ENCODE measurements around the gene GPR137. TPM values are rescaled to one million over a fixed set of nuclear protein-coding genes. Genes with fewer than 3 reads are reported as not detected.
"Not testable (repeated sequence)": the region's sequence is repeated elsewhere in the genome, so short reads cannot be mapped to it uniquely, and the experiment has no call there.

Gene GPR137
- total RNA-seq, 3 donors from 2014 or later (not counting 1 experiment from before 2014, with no cell fraction given): 29.1 to 61.3 (median 34.4) TPM

DNA sequence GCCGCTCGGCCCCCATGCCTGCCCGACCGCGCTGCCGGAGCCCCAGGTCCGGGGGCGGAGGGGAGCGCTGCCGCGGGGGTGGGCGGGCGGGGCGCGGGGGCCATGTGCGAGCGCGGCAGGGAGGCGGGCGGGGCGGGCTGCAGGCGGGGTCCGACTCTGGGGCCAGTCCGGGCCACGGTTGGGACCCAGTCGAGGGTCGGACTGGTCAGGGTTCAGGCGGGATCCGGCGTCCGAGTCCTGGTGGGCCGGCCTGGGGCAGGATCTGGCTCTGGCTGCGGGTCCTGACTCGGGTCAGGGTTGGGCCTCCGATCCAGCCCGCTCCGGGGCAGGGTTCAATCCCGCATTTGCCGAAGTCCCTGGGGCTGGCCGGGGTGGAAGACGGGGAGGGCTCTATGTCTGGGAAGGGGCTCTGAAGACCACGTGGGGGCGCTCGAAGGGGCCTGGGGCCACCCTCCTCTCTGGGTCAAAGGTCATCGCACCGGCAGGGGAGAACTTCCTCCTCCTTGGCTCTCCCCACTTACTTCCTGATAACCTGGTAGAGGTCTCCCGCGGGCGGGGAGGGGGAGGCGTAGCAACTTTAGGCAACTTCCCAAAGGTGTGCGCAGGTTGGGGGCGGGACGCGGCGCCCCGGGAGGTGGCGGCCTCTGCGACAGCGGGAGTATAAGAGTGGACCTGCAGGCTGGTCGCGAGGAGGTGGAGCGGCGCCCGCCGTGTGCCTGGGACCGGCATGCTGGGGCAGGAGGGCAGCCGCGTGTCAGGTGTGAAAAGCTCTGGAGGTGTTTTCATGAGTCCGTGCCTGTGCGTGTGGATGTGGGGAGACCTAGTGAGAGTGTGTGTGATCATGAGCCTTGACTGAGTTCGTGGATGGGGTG lies 20.3 kb downstream of the GPR137 start:
- Mint-ChIP-seq H3K4me3 (peak overlapping the region; percentile 96), H3K9me3 (no peaks in the 10 kb centered on the region), H3K4me1 (peaks cover 16 to 25% of the 10 kb centered on the region in 2 donors), H3K36me3 (no peaks in the 10 kb centered on the region), H3K27ac (peak overlapping the region; percentile 91 to 97), H3K27me3 (ENCODE audit: low read depth in 2 of 2) (peaks cover under 1 to 5% of the 10 kb centered on the region in 2 donors)
- DNase-seq (peak in 1 of 2 donors; percentile 79), ATAC-seq (peak; percentile 4 to 11 (median 5))
- H3K27ac ChIP-seq (ENCODE audit: low read length): peak overlapping the region; percentile 69
- H3K27me3 ChIP-seq (ENCODE audit: control insufficient read depth, insufficient read depth, low read length): peaks cover 5% of the 10 kb centered on the region
- H3K4me3 ChIP-seq (ENCODE audit: low read length): peak overlapping the region; percentile 70
- under 1% methylated on average over 71 of the region's 71 CpGs for WGBS (ENCODE audit: insufficient coverage)
- TF ChIP-seq, protein P1, sequence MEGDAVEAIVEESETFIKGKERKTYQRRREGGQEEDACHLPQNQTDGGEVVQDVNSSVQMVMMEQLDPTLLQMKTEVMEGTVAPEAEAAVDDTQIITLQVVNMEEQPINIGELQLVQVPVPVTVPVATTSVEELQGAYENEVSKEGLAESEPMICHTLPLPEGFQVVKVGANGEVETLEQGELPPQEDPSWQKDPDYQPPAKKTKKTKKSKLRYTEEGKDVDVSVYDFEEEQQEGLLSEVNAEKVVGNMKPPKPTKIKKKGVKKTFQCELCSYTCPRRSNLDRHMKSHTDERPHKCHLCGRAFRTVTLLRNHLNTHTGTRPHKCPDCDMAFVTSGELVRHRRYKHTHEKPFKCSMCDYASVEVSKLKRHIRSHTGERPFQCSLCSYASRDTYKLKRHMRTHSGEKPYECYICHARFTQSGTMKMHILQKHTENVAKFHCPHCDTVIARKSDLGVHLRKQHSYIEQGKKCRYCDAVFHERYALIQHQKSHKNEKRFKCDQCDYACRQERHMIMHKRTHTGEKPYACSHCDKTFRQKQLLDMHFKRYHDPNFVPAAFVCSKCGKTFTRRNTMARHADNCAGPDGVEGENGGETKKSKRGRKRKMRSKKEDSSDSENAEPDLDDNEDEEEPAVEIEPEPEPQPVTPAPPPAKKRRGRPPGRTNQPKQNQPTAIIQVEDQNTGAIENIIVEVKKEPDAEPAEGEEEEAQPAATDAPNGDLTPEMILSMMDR (IDR thresholded peaks at IDR 0.05): no peak
- peaks cover 40% of the 10 kb centered on the region for H3K4me1 ChIP-seq (ENCODE audit: control insufficient read depth, insufficient read depth, low read length)
- no peaks in the 10 kb centered on the region for H3K9me3 ChIP-seq (ENCODE audit: control insufficient read depth, insufficient read depth, low read length)
- H3K36me3 ChIP-seq (ENCODE audit: control insufficient read depth, insufficient read depth, low read length): peaks cover 2% of the 10 kb centered on the region
- intact Hi-C loops (cut with micrococcal nuclease): loop anchor here (1.0 to 5.0 kb wide), 5 partner anchors 11 to 65 kb away; partner anchors contain the start of genes CCDC88B, FKBP2, RPS6KA4 and TRMT112

DNA sequence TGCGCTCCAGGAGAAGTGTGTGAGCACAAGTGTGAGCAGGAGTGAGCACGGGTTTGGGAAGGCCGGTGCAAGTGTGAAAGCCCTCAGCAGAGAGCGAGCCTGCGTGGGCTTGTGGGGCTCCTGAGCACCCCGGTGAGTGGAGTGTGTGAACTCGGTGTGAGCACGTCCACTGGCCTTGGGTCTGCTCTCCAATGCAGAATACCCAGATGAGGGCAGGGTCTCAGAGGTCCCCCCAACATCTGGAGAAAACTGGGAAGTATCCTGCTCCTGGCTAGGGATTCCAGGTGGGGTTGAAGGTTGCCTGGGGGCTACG lies 20.9 kb downstream of the GPR137 start:
- peaks cover 34% of the 10 kb centered on the region for H3K4me1 ChIP-seq (ENCODE audit: control insufficient read depth, insufficient read depth, low read length)
- Mint-ChIP-seq H3K4me3 (peak overlapping the region; percentile 96), H3K36me3 (no peaks in the 10 kb centered on the region), H3K4me1 (peaks cover 15 to 23% of the 10 kb centered on the region in 2 donors), H3K9me3 (no peaks in the 10 kb centered on the region), H3K27ac (peak overlapping the region; percentile 91 to 97), H3K27me3 (ENCODE audit: low read depth in 2 of 2) (peaks cover 0 to 3% of the 10 kb centered on the region in 2 donors)
- peaks cover 3% of the 10 kb centered on the region for H3K27me3 ChIP-seq (ENCODE audit: control insufficient read depth, insufficient read depth, low read length)
- peak overlapping the region; percentile 70 for H3K4me3 ChIP-seq (ENCODE audit: low read length)
- WGBS (ENCODE audit: insufficient coverage): 20% methylated on average over 9 of the region's 9 CpGs
- intact Hi-C loops (cut with micrococcal nuclease): loop anchor here (5.0 kb wide), 1 partner anchor 36 kb away; the partner anchor contains the start of gene CCDC88B
- no peak for DNase-seq
- ATAC-seq: no peak
- TF ChIP-seq, protein P1 (IDR thresholded peaks at IDR 0.05): no peak
- peaks cover 5% of the 10 kb centered on the region for H3K36me3 ChIP-seq (ENCODE audit: control insufficient read depth, insufficient read depth, low read length)
- H3K27ac ChIP-seq (ENCODE audit: low read length): peak overlapping the region; percentile 69
- H3K9me3 ChIP-seq (ENCODE audit: control insufficient read depth, insufficient read depth, low read length): no peaks in the 10 kb centered on the region

DNA sequence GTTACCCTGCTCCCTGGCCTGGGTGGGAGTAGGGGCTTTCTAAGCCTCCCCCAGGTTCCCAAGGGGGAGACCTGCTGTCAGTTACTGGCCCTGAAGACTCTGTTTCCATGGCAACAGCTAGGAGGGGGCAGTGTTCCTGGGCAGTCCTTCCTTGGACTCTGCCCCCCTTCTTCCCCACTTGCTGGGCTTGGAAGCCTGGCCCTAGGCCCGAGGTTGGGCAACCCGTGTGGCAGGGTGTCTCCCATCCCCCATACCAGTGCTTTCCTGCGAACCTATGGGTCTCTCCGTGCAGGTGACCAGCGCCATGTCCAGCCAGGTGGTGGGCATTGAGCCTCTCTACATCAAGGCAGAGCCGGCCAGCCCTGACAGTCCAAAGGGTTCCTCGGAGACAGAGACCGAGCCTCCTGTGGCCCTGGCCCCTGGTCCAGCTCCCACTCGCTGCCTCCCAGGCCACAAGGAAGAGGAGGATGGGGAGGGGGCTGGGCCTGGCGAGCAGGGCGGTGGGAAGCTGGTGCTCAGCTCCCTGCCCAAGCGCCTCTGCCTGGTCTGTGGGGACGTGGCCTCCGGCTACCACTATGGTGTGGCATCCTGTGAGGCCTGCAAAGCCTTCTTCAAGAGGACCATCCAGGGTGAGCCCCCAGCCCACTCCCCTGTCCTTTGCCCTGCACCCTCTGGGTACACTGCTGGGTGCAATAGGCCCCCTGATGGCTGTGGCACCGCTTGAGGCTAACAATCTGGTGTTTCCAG lies 21.4 kb downstream of the GPR137 start:
- H3K27me3 Mint-ChIP-seq (ENCODE audit: low read depth in 2 of 2): no peaks in the 10 kb centered on the region
- H3K9me3 Mint-ChIP-seq: no peaks in the 10 kb centered on the region
- DNase-seq (no peak), ATAC-seq (no peak)
- H3K27ac Mint-ChIP-seq: peak overlapping the region; percentile 91 to 97
- WGBS (ENCODE audit: insufficient coverage): 86% methylated on average over 15 of the region's 15 CpGs
- no peaks in the 10 kb centered on the region for H3K36me3 Mint-ChIP-seq
- TF ChIP-seq, protein P1 (IDR thresholded peaks at IDR 0.05): no peak
- H3K27me3 ChIP-seq (ENCODE audit: control insufficient read depth, insufficient read depth, low read length): no peaks in the 10 kb centered on the region
- peak overlapping the region; percentile 96 for H3K4me3 Mint-ChIP-seq
- H3K4me1 ChIP-seq (ENCODE audit: control insufficient read depth, insufficient read depth, low read length): peaks cover 32% of the 10 kb centered on the region
- peaks cover 15 to 23% of the 10 kb centered on the region in 2 donors for H3K4me1 Mint-ChIP-seq
- intact Hi-C loops (cut with micrococcal nuclease): loop anchor here (5.0 kb wide), 1 partner anchor 35 kb away; the partner anchor contains the start of gene CCDC88B
- no peak overlapping the region for H3K4me3 ChIP-seq (ENCODE audit: low read length)
- H3K9me3 ChIP-seq (ENCODE audit: control insufficient read depth, insufficient read depth, low read length): no peaks in the 10 kb centered on the region
- H3K27ac ChIP-seq (ENCODE audit: low read length): peak overlapping the region; percentile 69
- peaks cover 5% of the 10 kb centered on the region for H3K36me3 ChIP-seq (ENCODE audit: control insufficient read depth, insufficient read depth, low read length)

DNA sequence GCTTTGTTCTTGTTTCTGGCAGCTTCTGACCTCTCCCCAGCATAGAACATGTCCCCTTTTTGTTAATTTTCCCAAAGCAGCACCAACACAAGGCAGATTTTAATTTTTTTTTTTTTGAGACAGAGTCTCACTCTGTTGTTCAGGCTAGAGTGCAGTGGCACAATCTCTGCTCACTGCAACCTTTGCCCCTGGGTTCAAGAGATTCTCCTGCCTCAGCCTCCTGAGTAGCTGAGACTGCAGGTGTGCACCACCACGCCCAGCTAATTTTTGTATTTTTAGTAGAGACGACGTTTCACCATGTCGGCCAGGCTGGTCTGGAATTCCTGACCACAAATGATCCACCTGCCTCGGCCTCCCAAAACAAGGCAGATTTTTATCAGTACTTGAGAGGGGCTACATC lies 22.1 kb downstream of the GPR137 start:
- not testable (repeated sequence) for H3K4me3 ChIP-seq (ENCODE audit: low read length); H3K27me3 ChIP-seq (ENCODE audit: control insufficient read depth, insufficient read depth, low read length); H3K9me3 Mint-ChIP-seq; H3K36me3 Mint-ChIP-seq; DNase-seq; ATAC-seq; H3K27ac ChIP-seq (ENCODE audit: low read length); H3K36me3 ChIP-seq (ENCODE audit: control insufficient read depth, insufficient read depth, low read length); H3K27me3 Mint-ChIP-seq (ENCODE audit: low read depth in 2 of 2); H3K9me3 ChIP-seq (ENCODE audit: control insufficient read depth, insufficient read depth, low read length)
- WGBS (ENCODE audit: insufficient coverage): 91% methylated on average over 5 of the region's 5 CpGs
- peaks cover 20 to 29% of the 10 kb centered on the region in 2 donors for H3K4me1 Mint-ChIP-seq
- H3K4me3 Mint-ChIP-seq: peak overlapping the region; percentile 38
- H3K4me1 ChIP-seq (ENCODE audit: control insufficient read depth, insufficient read depth, low read length): peaks cover 32% of the 10 kb centered on the region
- H3K27ac Mint-ChIP-seq: peak overlapping the region; percentile 44 to 97
- intact Hi-C loops (cut with micrococcal nuclease): loop anchor here (5.0 kb wide), 1 partner anchor 35 kb away; the partner anchor contains the start of gene CCDC88B

All from natural killer cell (primary cell).